DOHH2 (cell line): ENCODE data around the gene GPHN.

Experiments used
- H3F3A ChIP-seq: fragments of 200-600 bp; sonication (generic), shearing (Covaris generic); 2 replicates; pipeline ENCODE4 v1.6.0; 2016; ENCODE audit warnings: antibody characterized with exemption, mild to moderate bottlenecking; ENCODE audit not compliant: control insufficient read depth, insufficient read depth
- H3K27ac ChIP-seq: fragments of 200-600 bp; sonication (generic); 2 replicates; pipeline ENCODE4 v1.5.1; 2014; ENCODE audit warnings: low read depth, mild to moderate bottlenecking, low read length, moderate library complexity
- H3K27me3 ChIP-seq: fragments of 200-600 bp; sonication (generic); 2 replicates; pipeline ENCODE4 v1.6.1; 2014; ENCODE audit warnings: mild to moderate bottlenecking, low read length, mixed read lengths; ENCODE audit not compliant: control insufficient read depth
- H3K36me3 ChIP-seq: fragments of 200-600 bp; sonication (generic); 2 replicates; pipeline ENCODE4 v1.6.1; 2014; ENCODE audit warnings: mild to moderate bottlenecking, low read length, moderate library complexity, mixed read lengths; ENCODE audit not compliant: control insufficient read depth
- H3K4me1 ChIP-seq: fragments of 200-600 bp; sonication (generic); 2 replicates; pipeline ENCODE4 v1.6.1; 2014; ENCODE audit warnings: mild to moderate bottlenecking, low read length, mixed read lengths; ENCODE audit not compliant: control insufficient read depth
- H3K4me2 ChIP-seq: fragments of 200-600 bp; sonication (generic); 2 replicates; pipeline ENCODE4 v1.6.0; 2014; ENCODE audit warnings: mild to moderate bottlenecking, low read length, moderate library complexity
- H3K4me3 ChIP-seq: fragments of 200-600 bp; sonication (generic); 2 replicates; pipeline ENCODE4 v1.5.1; 2014; ENCODE audit warnings: mild to moderate bottlenecking, low read length, mixed read lengths
- H3K79me2 ChIP-seq: fragments of 200-600 bp; sonication (generic); 2 replicates; pipeline ENCODE4 v1.6.1; 2014; ENCODE audit warnings: mild to moderate bottlenecking, low read length, mixed read lengths; ENCODE audit not compliant: control insufficient read depth
- H3K9me2 ChIP-seq: fragments of 200-600 bp; sonication (generic); replicated peaks from 2 replicates; pipeline ENCODE4 v1.6.1; 2014; ENCODE audit warnings: mild to moderate bottlenecking, low read length, mixed read lengths; ENCODE audit not compliant: control insufficient read depth
- H3K9me3 ChIP-seq: fragments of 200-600 bp; sonication (generic); 2 replicates; pipeline ENCODE4 v1.6.1; 2014; ENCODE audit warnings: antibody characterized with exemption, low read length, mixed read lengths; ENCODE audit not compliant: control insufficient read depth, insufficient read depth
- H4K20me1 ChIP-seq: fragments of 200-600 bp; sonication (generic); 2 replicates; pipeline ENCODE4 v1.6.0; 2014; ENCODE audit warnings: low read depth, mild to moderate bottlenecking, antibody characterized with exemption, low read length, moderate library complexity; ENCODE audit not compliant: control insufficient read depth, insufficient read depth
- EZH2phosphoT487 ChIP-seq: fragments of 200-600 bp; sonication (generic); IDR thresholded peaks from 2 replicates; pipeline ENCODE4 v1.6.1; 2017; ENCODE audit warnings: borderline replicate concordance, mild to moderate bottlenecking, antibody characterized with exemption, low read length, moderate library complexity, mixed read lengths
- TF ChIP-seq, protein P1 (sequence below): fragments of 200-600 bp; sonication (generic); IDR thresholded peaks from one replicate; pipeline ENCODE4 v1.5.1; 2014; ENCODE audit warnings: antibody characterized with exemption, mild to moderate bottlenecking, low read depth, low read length; ENCODE audit not compliant: poor library complexity, severe bottlenecking

GPHN gene

GRCh38 chr14:66813636-66814035 lies 305.7 kb downstream of the GPHN start:
- no peaks in the 10 kb centered on the region for H3K79me2 ChIP-seq

DNA sequence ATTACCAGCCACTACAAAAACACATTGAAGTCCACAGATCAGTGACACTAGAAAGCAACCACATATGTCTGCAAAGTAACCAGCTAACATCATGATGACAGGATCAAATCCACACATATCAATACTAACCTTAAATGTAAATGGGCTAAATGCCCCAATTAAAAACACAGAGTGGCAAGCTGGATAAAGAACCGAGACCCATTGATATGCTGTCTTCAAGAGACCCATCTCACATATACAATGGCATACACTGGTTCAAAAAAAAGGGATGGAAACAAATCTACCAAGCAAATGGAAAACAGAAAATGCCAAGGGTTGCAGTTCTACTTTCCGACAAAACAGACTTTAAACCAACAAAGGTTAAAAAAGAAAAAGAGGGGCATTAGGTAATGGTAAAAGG lies 307.7 kb downstream of the GPHN start:
- Histone ChIP-seq H3K27me3 (no peaks in the 10 kb centered on the region), H3K36me3 (peaks cover 20% of the 10 kb centered on the region), H3K9me3 (no peaks in the 10 kb centered on the region), H3F3A (no peaks in the 10 kb centered on the region), H3K4me1 (no peaks in the 10 kb centered on the region), H4K20me1 (no peaks in the 10 kb centered on the region), H3K4me3 (no peak overlapping the region), H3K9me2 (no peaks in the 10 kb centered on the region), H3K27ac (no peak overlapping the region), H3K4me2 (no peak overlapping the region), H3K79me2 (no peaks in the 10 kb centered on the region)
- TF ChIP-seq EZH2phosphoT487, result no peak
- TF ChIP-seq, protein P1, sequence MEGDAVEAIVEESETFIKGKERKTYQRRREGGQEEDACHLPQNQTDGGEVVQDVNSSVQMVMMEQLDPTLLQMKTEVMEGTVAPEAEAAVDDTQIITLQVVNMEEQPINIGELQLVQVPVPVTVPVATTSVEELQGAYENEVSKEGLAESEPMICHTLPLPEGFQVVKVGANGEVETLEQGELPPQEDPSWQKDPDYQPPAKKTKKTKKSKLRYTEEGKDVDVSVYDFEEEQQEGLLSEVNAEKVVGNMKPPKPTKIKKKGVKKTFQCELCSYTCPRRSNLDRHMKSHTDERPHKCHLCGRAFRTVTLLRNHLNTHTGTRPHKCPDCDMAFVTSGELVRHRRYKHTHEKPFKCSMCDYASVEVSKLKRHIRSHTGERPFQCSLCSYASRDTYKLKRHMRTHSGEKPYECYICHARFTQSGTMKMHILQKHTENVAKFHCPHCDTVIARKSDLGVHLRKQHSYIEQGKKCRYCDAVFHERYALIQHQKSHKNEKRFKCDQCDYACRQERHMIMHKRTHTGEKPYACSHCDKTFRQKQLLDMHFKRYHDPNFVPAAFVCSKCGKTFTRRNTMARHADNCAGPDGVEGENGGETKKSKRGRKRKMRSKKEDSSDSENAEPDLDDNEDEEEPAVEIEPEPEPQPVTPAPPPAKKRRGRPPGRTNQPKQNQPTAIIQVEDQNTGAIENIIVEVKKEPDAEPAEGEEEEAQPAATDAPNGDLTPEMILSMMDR, result no peak

More at GRCh38 chr14:66813636-66814035, 305.7 kb downstream of the GPHN start:
- H3K4me3 ChIP-seq, result no peak overlapping the region
- no peaks in the 10 kb centered on the region for H3F3A ChIP-seq
- H3K27ac ChIP-seq, result no peak overlapping the region
- peaks cover 20% of the 10 kb centered on the region for H3K36me3 ChIP-seq
- no peak overlapping the region for H3K4me2 ChIP-seq
- no peaks in the 10 kb centered on the region for H3K9me2 ChIP-seq
- no peaks in the 10 kb centered on the region for H4K20me1 ChIP-seq
- TF ChIP-seq, protein P1, result no peak
- no peak for TF ChIP-seq EZH2phosphoT487
- no peaks in the 10 kb centered on the region for H3K4me1 ChIP-seq
- no peaks in the 10 kb centered on the region for H3K27me3 ChIP-seq
- no peaks in the 10 kb centered on the region for H3K9me3 ChIP-seq

GRCh38 chr14:66824251-66824650 lies 316.3 kb downstream of the GPHN start:
- no peaks in the 10 kb centered on the region for H3K36me3 ChIP-seq
- H3F3A ChIP-seq, result no peaks in the 10 kb centered on the region
- no peak overlapping the region for H3K4me2 ChIP-seq
- H3K79me2 ChIP-seq, result no peaks in the 10 kb centered on the region
- no peak for TF ChIP-seq EZH2phosphoT487
- TF ChIP-seq, protein P1, result no peak
- H4K20me1 ChIP-seq, result no peaks in the 10 kb centered on the region
- no peaks in the 10 kb centered on the region for H3K4me1 ChIP-seq
- H3K4me3 ChIP-seq, result no peak overlapping the region
- H3K9me2 ChIP-seq, result no peaks in the 10 kb centered on the region
- no peak overlapping the region for H3K27ac ChIP-seq
- no peaks in the 10 kb centered on the region for H3K27me3 ChIP-seq
- H3K9me3 ChIP-seq, result no peaks in the 10 kb centered on the region
